BLaER1 treated with 17β-estradiol and CSF1 and Interleukin-3, amounts not matched to agents 10 nM and 100 nM (cell line): ENCODE results near the gene ALOX12B.

Source experiments
- H3K27ac ChIP-seq, 11 experiments: shearing (Covaris generic); formaldehyde crosslinking; 2 replicates each; pipeline ENCODE4 v1.8.1; 2022
- H3K27me3 ChIP-seq, 11 experiments: shearing (Covaris generic); formaldehyde crosslinking; 2 replicates each; pipeline ENCODE4 v1.8.1; 2022
- H3K36me3 ChIP-seq, 11 experiments: shearing (Covaris generic); formaldehyde crosslinking; 2 replicates each; pipeline ENCODE4 v1.8.1; 2022
- H3K4me1 ChIP-seq, 10 experiments: shearing (Covaris generic); formaldehyde crosslinking; 2 replicates each; pipeline ENCODE4 v1.8.1; 2022
- H3K4me2 ChIP-seq, 11 experiments: shearing (Covaris generic); formaldehyde crosslinking; 2 replicates each; pipeline ENCODE4 v1.8.1; 2022
- H3K4me3 ChIP-seq, 10 experiments: shearing (Covaris generic); formaldehyde crosslinking; 2 replicates each; pipeline ENCODE4 v1.8.1; 2022
- H3K9ac ChIP-seq, 11 experiments: shearing (Covaris generic); formaldehyde crosslinking; 2 replicates each; pipeline ENCODE4 v1.8.1; 2022
- H3K9me3 ChIP-seq, 11 experiments: shearing (Covaris generic); formaldehyde crosslinking; replicated peaks in 1 of 11; 2 replicates each; pipeline ENCODE4 v1.8.1; 2022
- H4K20me1 ChIP-seq, 11 experiments: shearing (Covaris generic); formaldehyde crosslinking; 2 replicates each; pipeline ENCODE4 v1.8.1; 2022
- Cebpa-rat ChIP-seq, 11 experiments: shearing (Covaris generic); IDR thresholded peaks; 2 replicates each; pipeline ENCODE4 v1.8.1; 2022

The ALOX12B gene

GRCh38 chr17:8059131-8059530 is 28.4 kb downstream of the ALOX12B start:
- Histone ChIP-seq H3K27me3 (peaks cover 34 to 49% (median 39%) of the 10 kb centered on the region in 11 experiments), H3K27ac (peak overlapping the region in 9 of 11 experiments; percentile 1 to 99 (median 43); a peak in 14 of 22 replicates), H3K4me2 (peak overlapping the region; percentile 83 to 99 (median 92)), H3K9ac (peak overlapping the region in 8 of 11 experiments; percentile 15 to 56 (median 45); a peak in 16 of 22 replicates), H3K36me3 (no peaks in the 10 kb centered on the region), H4K20me1 (no peaks in the 10 kb centered on the region), H3K4me3 (peak overlapping the region in 4 of 10 experiments; percentile 1 to 31 (median 8); a peak in 3 of 20 replicates), H3K4me1 (peaks cover 53 to 60% (median 57%) of the 10 kb centered on the region in 10 experiments), H3K9me3 (no peaks in the 10 kb centered on the region)
- TF ChIP-seq Cebpa-rat (IDR thresholded peaks at IDR 0.05): no peak

GRCh38 chr17:8057691-8058114 is 29.8 kb downstream of the ALOX12B start:
- Histone ChIP-seq H3K36me3 (no peaks in the 10 kb centered on the region), H3K4me3 (peak overlapping the region in 5 of 10 experiments; percentile 42 to 51 (median 44); a peak in 8 of 20 replicates), H4K20me1 (no peaks in the 10 kb centered on the region), H3K4me1 (peaks cover 53 to 67% (median 61%) of the 10 kb centered on the region in 10 experiments), H3K9ac (peak overlapping the region in 9 of 11 experiments; percentile 75 to 86 (median 82); a peak in 19 of 22 replicates), H3K4me2 (peak overlapping the region; percentile 87 to 99 (median 93)), H3K9me3 (no peaks in the 10 kb centered on the region), H3K27ac (peak overlapping the region in 10 of 11 experiments; percentile 83 to 99 (median 95); a peak in 18 of 22 replicates), H3K27me3 (peaks cover 23 to 38% (median 25%) of the 10 kb centered on the region in 11 experiments)
- TF ChIP-seq Cebpa-rat (IDR thresholded peaks at IDR 0.05): peak in 1 of 11 experiments; percentile 42; a peak in 1 of 22 replicates

GRCh38 chr17:8056976-8057625 is 30.4 kb downstream of the ALOX12B start:
- H3K27ac ChIP-seq: peak overlapping the region; percentile 78 to 99 (median 95)
- H4K20me1 ChIP-seq: no peaks in the 10 kb centered on the region
- H3K27me3 ChIP-seq: peaks cover 17 to 32% (median 19%) of the 10 kb centered on the region in 11 experiments
- no peak for TF ChIP-seq Cebpa-rat (IDR thresholded peaks at IDR 0.05)
- peaks cover 53 to 67% (median 61%) of the 10 kb centered on the region in 10 experiments for H3K4me1 ChIP-seq
- no peaks in the 10 kb centered on the region for H3K9me3 ChIP-seq
- H3K4me3 ChIP-seq: peak overlapping the region in 8 of 10 experiments; percentile 4 to 51 (median 42); a peak in 14 of 20 replicates
- H3K4me2 ChIP-seq: peak overlapping the region; percentile 87 to 99 (median 93)
- no peaks in the 10 kb centered on the region for H3K36me3 ChIP-seq
- peak overlapping the region; percentile 64 to 86 (median 80); a peak in 21 of 22 replicates for H3K9ac ChIP-seq

- H3K27me3 ChIP-seq: peaks cover 10 to 25% (median 12%) of the 10 kb centered on the region in 11 experiments
- H3K4me1 ChIP-seq: peaks cover 53 to 67% (median 61%) of the 10 kb centered on the region in 10 experiments
- H3K27ac ChIP-seq: peak overlapping the region; percentile 83 to 99 (median 95)
- H3K9me3 ChIP-seq: no peaks in the 10 kb centered on the region
- TF ChIP-seq Cebpa-rat (IDR thresholded peaks at IDR 0.05): peak; percentile 96 to 100 (median 100)
- peak overlapping the region in 8 of 10 experiments; percentile 4 to 55 (median 44); a peak in 14 of 20 replicates for H3K4me3 ChIP-seq
- no peaks in the 10 kb centered on the region for H3K36me3 ChIP-seq
- peak overlapping the region; percentile 87 to 99 (median 93) for H3K4me2 ChIP-seq
- H4K20me1 ChIP-seq: no peaks in the 10 kb centered on the region
- H3K9ac ChIP-seq: peak overlapping the region; percentile 69 to 86 (median 81); a peak in 21 of 22 replicates
Measured at GRCh38 chr17:8056232-8056975, 31.1 kb downstream of the ALOX12B start.

- Histone ChIP-seq H3K4me3 (peak overlapping the region in 7 of 10 experiments; percentile 29 to 55 (median 44); a peak in 11 of 20 replicates), H3K27me3 (peaks cover 4 to 19% (median 6%) of the 10 kb centered on the region in 11 experiments), H3K27ac (peak overlapping the region; percentile 83 to 99 (median 95)), H4K20me1 (no peaks in the 10 kb centered on the region), H3K9me3 (no peaks in the 10 kb centered on the region), H3K9ac (peak overlapping the region; percentile 69 to 86 (median 81); a peak in 21 of 22 replicates), H3K4me1 (peaks cover 53 to 67% (median 61%) of the 10 kb centered on the region in 10 experiments), H3K4me2 (peak overlapping the region; percentile 87 to 99 (median 93)), H3K36me3 (no peaks in the 10 kb centered on the region)
- no peak for TF ChIP-seq Cebpa-rat (IDR thresholded peaks at IDR 0.05)
Measured at GRCh38 chr17:8055851-8056231, 31.7 kb downstream of the ALOX12B start.

GRCh38 chr17:8053600-8053999 is 33.9 kb downstream of the ALOX12B start:
- Histone ChIP-seq H3K4me1 (peaks cover 38 to 51% (median 45%) of the 10 kb centered on the region in 10 experiments), H4K20me1 (no peaks in the 10 kb centered on the region), H3K4me2 (peak overlapping the region in 4 of 11 experiments; percentile 88 to 99 (median 92); a peak in 8 of 22 replicates), H3K9me3 (no peaks in the 10 kb centered on the region), H3K36me3 (no peaks in the 10 kb centered on the region), H3K27me3 (no peaks in the 10 kb centered on the region), H3K27ac (peak overlapping the region in 6 of 11 experiments; percentile 2 to 99 (median 95); a peak in 8 of 22 replicates), H3K4me3 (no peak overlapping the region), H3K9ac (no peak overlapping the region)
- TF ChIP-seq Cebpa-rat (IDR thresholded peaks at IDR 0.05): no peak

- no peaks in the 10 kb centered on the region for H3K27me3 ChIP-seq
- peak overlapping the region in 3 of 11 experiments; percentile 6 to 47 (median 24); a peak in 2 of 22 replicates for H3K27ac ChIP-seq
- no peak overlapping the region for H3K9ac ChIP-seq
- H3K4me3 ChIP-seq: no peak overlapping the region
- no peaks in the 10 kb centered on the region for H4K20me1 ChIP-seq
- H3K36me3 ChIP-seq: no peaks in the 10 kb centered on the region
- H3K4me1 ChIP-seq: peaks cover 27 to 49% (median 35%) of the 10 kb centered on the region in 10 experiments
- no peaks in the 10 kb centered on the region for H3K9me3 ChIP-seq
- TF ChIP-seq Cebpa-rat (IDR thresholded peaks at IDR 0.05): no peak
- no peak overlapping the region for H3K4me2 ChIP-seq
Measured at GRCh38 chr17:8052256-8053252, 35.0 kb downstream of the ALOX12B start.

- Histone ChIP-seq H3K4me2 (no peak overlapping the region), H3K27me3 (peaks cover 0 to 4% (median 0%) of the 10 kb centered on the region in 11 experiments; a peak in 4 of 22 replicates), H3K27ac (peak overlapping the region in 1 of 11 experiments; percentile 47; a peak in 1 of 22 replicates), H3K4me1 (peaks cover 20 to 42% (median 28%) of the 10 kb centered on the region in 10 experiments), H3K36me3 (no peaks in the 10 kb centered on the region), H3K9me3 (no peaks in the 10 kb centered on the region), H4K20me1 (no peaks in the 10 kb centered on the region), H3K4me3 (no peak overlapping the region), H3K9ac (no peak overlapping the region)
- TF ChIP-seq Cebpa-rat (IDR thresholded peaks at IDR 0.05): no peak
Measured at GRCh38 chr17:8051831-8052230, 35.7 kb downstream of the ALOX12B start.
